Adrenal gland (tissue), 12 donors: Measurements from ENCODE around the gene RBM47. TPM values are rescaled to one million over a fixed set of nuclear protein-coding genes. Genes with fewer than 3 reads are reported as not detected.

Experiments
- DNase-seq, 7 donors: peaks; one replicate each; pipeline ENCODE4 v3.0.0-alpha.2; 2019 to 2020
- H3K27ac ChIP-seq, 5 donors: fragments of 200-600 bp; sonication (generic) in 4 of 5; 1 replicate in 3 of 5; 2 replicates in 2 of 5; pipeline versions ENCODE4 v1.5.1 to v1.8.0; 2016 to 2020; ENCODE audit warnings: mild to moderate bottlenecking in 1 of 5
- H3K27me3 ChIP-seq: fragments of 200-600 bp; 2 replicates; pipeline ENCODE4 v1.8.0; 2021
- H3K36me3 ChIP-seq, 2 donors: fragments of 200-600 bp; replicated peaks in 1 of 2; 1 replicate in 1 of 2; 2 replicates in 1 of 2; pipeline versions ENCODE4 v1.5.1 to v1.8.0; 2018 to 2022
- H3K4me1 ChIP-seq, 2 donors: fragments of 200-600 bp; replicated peaks in 1 of 2; 1 replicate in 1 of 2; 2 replicates in 1 of 2; pipeline versions ENCODE4 v1.5.1 to v1.8.0; 2018 to 2021
- H3K4me3 ChIP-seq, 4 donors: fragments of 200-600 bp; sonication (generic) in 3 of 4; one replicate each; pipeline ENCODE4 v1.5.1; 2016 to 2018
- H3K9me3 ChIP-seq, 3 donors: fragments of 200-600 bp; sonication (generic) in 1 of 3; replicated peaks in 1 of 3; 1 replicate in 2 of 3; 2 replicates in 1 of 3; pipeline versions ENCODE4 v1.5.1 to v1.8.0; 2016 to 2021
- CTCF ChIP-seq, 6 experiments: fragments of 450-650 bp in 4 of 6; fragments of 200-600 bp in 2 of 6; sonication (generic) in 1 of 6; IDR thresholded peaks; 1 replicate in 5 of 6; 2 replicates in 1 of 6; pipeline versions ENCODE4 v1.5.1 to v1.8.0; 2016 to 2021; ENCODE audit warnings: antibody characterized with exemption in 6 of 6, mild to moderate bottlenecking in 2 of 6, moderate library complexity in 1 of 6
- POLR2A ChIP-seq, 2 donors: fragments of 450-650 bp; IDR thresholded peaks; one replicate each; pipeline ENCODE4 v1.6.1; 2017; ENCODE audit warnings: antibody characterized with exemption in 2 of 2, mild to moderate bottlenecking in 2 of 2, moderate library complexity in 1 of 2
- WGBS, 4 donors: extraction: QIAGEN DNeasy Blood & Tissue Kit in 2 of 4; methylation state at CpG; one replicate each; pipeline versions ENCODE4 v1.1.5 to v1.1.7; 2013 to 2017; 5-methylcytosine and 5-hydroxymethylcytosine counted together
- intact Hi-C, 2 donors: fragments of 100-400 bp; cut with DNase I; formaldehyde crosslinking; loops; one replicate each; pipeline versions ENCODE4 v1.14.1 to v1.15.0; 2022 to 2023
- polyA plus RNA-seq, 3 donors: library from polyadenylated mRNA; stranded (reverse); fragments of 200-250 nt in 2 of 3; fragments of 350-450 nt in 1 of 3; fragmentation: Illumina TruSeq in 1 of 3; extraction: RNeasy Lipid Tissue Mini Kit (QIAGEN cat#74804) in 1 of 3; gene quantifications; one replicate each; pipeline ENCODE4 v1.2.3, GENCODE V29; 2013 to 2014
- total RNA-seq, 9 donors: library from RNA; depleted of rRNA in 4 of 9; stranded (reverse); fragments of >200 nt in 4 of 9; fragments of 120-200 nt in 1 of 9; fragmentation: NEBNext Ultra II Directional in 1 of 9; extraction: Animal tissue kit (Norgen Biotek cat#: 25700) in 1 of 9; gene quantifications; one replicate each; pipeline versions ENCODE4 v1.1.0 to v1.2.4, GENCODE V29; 2013 to 2023
- donor health status: healthy with polysubstance abuse.
- donor health status: Bipolar disorder and iron deficiency.
- donor health status: DM: yes; HTN: yes; CAD: no.
- donor health status: DM: no; HTN: no; CAD: no.
- donor health status: DM: no; HTN: no; CAD: no.
- donor health status: DM: yes; HTN: yes; CAD: no.

RBM47 gene
- total and polyA plus RNA-seq, 12 donors = 25.7 to 370 (median 155) TPM

GRCh38 chr4:40516651-40517050 lies 113.0 kb downstream of the RBM47 start:
- Histone ChIP-seq H3K36me3 (no peaks in the 10 kb centered on the region), H3K4me1 (peaks cover 45 to 49% of the 10 kb centered on the region in 2 donors), H3K9me3 (no peaks in the 10 kb centered on the region), H3K4me3 (no peak overlapping the region), H3K27me3 (no peaks in the 10 kb centered on the region), H3K27ac (peak overlapping the region in 4 of 5 donors; percentile 47 to 83 (median 70))
- no peak for DNase-seq
- WGBS, 4 donors = 66 to 83% (median 73%) methylated on average over 4 of the region's 4 CpGs
- TF ChIP-seq CTCF (IDR thresholded peaks at IDR 0.05) (no peak), POLR2A (IDR thresholded peaks at IDR 0.05) (no peak)
- intact Hi-C loops = no loop called here

GRCh38 chr4:40515398-40516293 lies 114.0 kb downstream of the RBM47 start:
- H3K4me1 ChIP-seq = peaks cover 43 to 48% of the 10 kb centered on the region in 2 donors
- peak overlapping the region in 1 of 4 donors; percentile 1 for H3K4me3 ChIP-seq
- intact Hi-C loops = no loop called here
- H3K27me3 ChIP-seq = no peaks in the 10 kb centered on the region
- TF ChIP-seq CTCF (IDR thresholded peaks at IDR 0.05) (no peak), POLR2A (IDR thresholded peaks at IDR 0.05) (peak in 1 of 2 donors; percentile 47)
- H3K36me3 ChIP-seq = no peaks in the 10 kb centered on the region
- DNase-seq = peak; percentile 42 to 85 (median 75)
- 28 to 34% (median 31%) methylated on average over 11 to 15 of the region's 15 CpGs for WGBS, 4 donors
- H3K27ac ChIP-seq = peak overlapping the region; percentile 39 to 83 (median 60)
- H3K9me3 ChIP-seq = no peaks in the 10 kb centered on the region

GRCh38 chr4:40515037-40515397 lies 114.6 kb downstream of the RBM47 start:
- no peak for TF ChIP-seq CTCF (IDR thresholded peaks at IDR 0.05)
- no peak for TF ChIP-seq POLR2A (IDR thresholded peaks at IDR 0.05)
- 81 to 96% (median 85%) methylated on average over 2 of the region's 2 CpGs for WGBS, 4 donors
- Histone ChIP-seq H3K9me3 (no peaks in the 10 kb centered on the region), H3K4me3 (peak overlapping the region in 1 of 4 donors; percentile 1), H3K4me1 (peaks cover 43 to 45% of the 10 kb centered on the region in 2 donors), H3K27me3 (no peaks in the 10 kb centered on the region), H3K27ac (peak overlapping the region; percentile 5 to 83 (median 47)), H3K36me3 (no peaks in the 10 kb centered on the region)
- intact Hi-C loops = no loop called here
- no peak for DNase-seq

GRCh38 chr4:40514497-40514951 lies 115.1 kb downstream of the RBM47 start:
- Histone ChIP-seq H3K36me3 (no peaks in the 10 kb centered on the region), H3K9me3 (no peaks in the 10 kb centered on the region), H3K4me1 (peaks cover 43 to 45% of the 10 kb centered on the region in 2 donors), H3K27me3 (no peaks in the 10 kb centered on the region), H3K27ac (peak overlapping the region in 3 of 5 donors; percentile 47 to 83 (median 70)), H3K4me3 (no peak overlapping the region)
- 66 to 78% (median 68%) methylated on average over 11 of the region's 11 CpGs for WGBS, 4 donors
- no peak for TF ChIP-seq CTCF (IDR thresholded peaks at IDR 0.05)
- DNase-seq = no peak
- intact Hi-C loops = no loop called here
